Head of caudate nucleus (tissue), 42 donors: ENCODE measurements around the gene POLDIP3.
"Not testable (repeated sequence)": the region's sequence is repeated elsewhere in the genome, so short reads cannot be mapped to it uniquely, and the experiment has no call there.

ENCODE experiments used
- DNase-seq, 42 donors: peaks; one replicate each; pipeline versions ENCODE4 v3.0.0 to v3.0.0-alpha.2; 2020 to 2021; ENCODE audit warnings: mixed read lengths in 7 of 42
- intact Hi-C: fragments of 100-400 bp; cut with DNase I; formaldehyde crosslinking; loops from one replicate; pipeline ENCODE4 v1.15.0; 2022

Gene POLDIP3

DNA sequence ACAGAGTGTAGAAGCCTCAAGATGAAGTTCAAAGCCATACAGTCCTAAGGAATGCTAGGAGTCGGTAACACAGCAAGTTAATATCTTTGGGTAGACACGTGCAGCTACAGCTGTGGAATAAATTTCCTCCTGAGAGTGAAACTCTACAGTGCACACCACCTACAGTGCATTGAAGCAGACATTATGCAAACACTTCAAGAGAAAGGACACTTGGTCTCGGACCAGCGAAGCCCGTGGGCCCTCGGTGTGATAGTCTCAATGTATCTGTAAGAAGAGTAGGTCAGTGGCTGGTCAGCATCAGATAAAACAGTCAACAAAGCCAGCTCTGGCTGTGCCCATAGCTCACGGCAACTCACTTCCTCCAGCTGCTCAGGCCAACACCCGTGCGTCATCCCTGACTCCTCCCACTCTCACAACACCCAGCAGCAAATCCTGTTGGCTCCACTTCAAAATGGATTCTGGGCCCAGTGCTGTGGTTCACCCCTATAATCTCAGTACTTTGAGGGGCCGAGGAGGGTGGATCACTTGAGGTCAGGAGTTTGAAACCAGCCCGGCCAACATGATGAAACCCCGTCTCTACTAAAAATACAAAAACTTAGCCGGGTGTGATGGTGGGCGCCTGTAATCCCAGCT, 77.4 kb downstream of the POLDIP3 start:
- intact Hi-C loops, DNase-seq: not testable (repeated sequence)

DNA sequence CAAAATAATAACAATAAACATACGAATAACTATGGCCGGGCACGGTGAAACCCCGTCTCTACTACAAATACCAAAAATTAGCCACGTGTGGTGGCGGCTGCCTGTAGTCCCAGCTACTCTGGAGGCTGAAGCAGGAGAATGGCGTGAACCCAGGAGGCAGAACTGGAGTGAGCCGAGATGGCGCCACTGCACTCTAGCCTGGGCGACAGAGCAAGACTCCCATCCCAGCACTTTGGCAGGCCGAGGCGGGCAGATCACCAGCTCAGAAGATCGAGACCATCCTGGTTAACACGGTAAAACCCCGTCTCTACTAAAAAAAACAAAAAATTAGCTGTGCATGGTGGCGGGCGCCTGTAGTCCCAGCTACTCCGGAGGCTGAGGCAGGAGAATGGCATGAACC, 78.0 kb downstream of the POLDIP3 start:
- intact Hi-C loops, DNase-seq: not testable (repeated sequence)

DNA sequence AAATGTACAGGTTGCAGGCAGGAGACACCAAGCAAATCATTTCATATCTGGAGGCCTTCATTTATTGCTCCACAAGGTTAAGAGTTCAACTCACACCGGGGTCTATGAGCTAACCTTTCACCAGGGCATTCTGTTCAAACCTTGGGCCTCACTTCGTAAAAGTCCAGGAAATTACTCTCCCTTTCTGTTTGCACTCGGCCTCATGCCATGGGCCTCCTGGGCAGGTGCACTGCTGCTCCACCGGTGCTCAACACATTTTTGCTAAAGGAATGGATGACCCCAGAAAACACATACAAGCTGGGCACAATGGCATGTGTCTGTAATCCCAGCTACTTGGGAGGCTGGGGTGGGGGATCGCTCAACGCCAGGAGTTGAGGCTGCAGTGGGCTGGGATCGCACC, 78.5 kb downstream of the POLDIP3 start:
- intact Hi-C loops: no loop called here
- no peak for DNase-seq

DNA sequence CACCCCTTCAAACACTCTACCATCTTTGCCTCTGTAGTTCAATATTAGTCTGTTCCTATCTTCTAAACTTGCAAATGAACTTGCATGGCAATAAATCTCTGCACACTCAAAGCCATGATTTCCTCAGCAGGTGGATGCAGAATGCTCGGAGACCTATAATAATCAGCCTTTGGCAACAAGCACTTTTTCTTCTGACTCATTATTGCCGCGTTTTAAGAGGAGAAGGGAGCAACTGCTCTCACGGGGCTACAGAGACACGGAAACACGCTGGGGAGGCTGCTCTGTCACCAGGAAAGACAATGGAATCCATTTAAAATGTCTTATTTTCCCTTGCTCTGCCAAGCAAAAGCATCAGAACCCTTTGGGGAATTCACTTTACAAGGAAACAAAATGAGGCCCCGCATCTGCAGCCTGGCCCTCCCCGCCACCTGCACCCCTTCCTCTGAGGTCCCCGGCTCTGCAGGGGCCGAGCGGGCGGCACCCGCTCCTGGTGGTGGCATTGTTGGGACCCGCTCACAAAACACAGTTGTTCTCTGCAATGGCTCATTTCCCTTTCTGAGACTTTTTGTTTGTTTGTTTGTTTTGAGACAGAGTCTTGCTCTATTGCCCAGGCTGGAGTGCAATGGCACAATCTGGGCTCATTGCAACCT, 79.5 kb downstream of the POLDIP3 start:
- intact Hi-C loops: not testable (repeated sequence)

More for the DNA sequence above, 79.5 kb downstream of the POLDIP3 start:
- DNase-seq: not testable (repeated sequence)
